Measurements from ENCODE around the gene RNF224.

The RNF224 gene

GRCh38 chr9:137194388-137194787, 32.9 kb upstream of the RNF224 start:
- Histone ChIP-seq H3K9me3 (ENCODE audit: insufficient read depth, low read depth, low read length) (no peaks in the 10 kb centered on the region), H3K27me3 (ENCODE audit: insufficient read depth, low read length) (no peaks in the 10 kb centered on the region), H3K27ac (ENCODE audit: low read length) (no peak overlapping the region), H3K9ac (ENCODE audit: low read depth, low read length) (no peak overlapping the region), H3K36me3 (ENCODE audit: insufficient read depth, low read depth, low read length) (peaks cover 4% of the 10 kb centered on the region; the same call in 1 of the 2 replicates), H3K4me3 (ENCODE audit: low read length) (no peak overlapping the region), H3K4me1 (ENCODE audit: insufficient read depth, low read length) (peaks cover 4% of the 10 kb centered on the region; the same call in 1 of the 2 replicates)

GRCh38 chr9:137194909-137195308, 32.4 kb upstream of the RNF224 start:
- H3K4me3 ChIP-seq (ENCODE audit: low read length): no peak overlapping the region
- peaks cover 4% of the 10 kb centered on the region; the same call in 1 of the 2 replicates for H3K36me3 ChIP-seq (ENCODE audit: insufficient read depth, low read depth, low read length)
- H3K27ac ChIP-seq (ENCODE audit: low read length): no peak overlapping the region
- H3K4me1 ChIP-seq (ENCODE audit: insufficient read depth, low read length): no peaks in the 10 kb centered on the region
- no peak overlapping the region for H3K9ac ChIP-seq (ENCODE audit: low read depth, low read length)
- no peaks in the 10 kb centered on the region for H3K27me3 ChIP-seq (ENCODE audit: insufficient read depth, low read length)
- no peaks in the 10 kb centered on the region for H3K9me3 ChIP-seq (ENCODE audit: insufficient read depth, low read depth, low read length)

GRCh38 chr9:137195525-137196220, 31.6 kb upstream of the RNF224 start:
- Histone ChIP-seq H3K4me1 (ENCODE audit: insufficient read depth, low read length) (no peaks in the 10 kb centered on the region), H3K36me3 (ENCODE audit: insufficient read depth, low read depth, low read length) (peaks cover 4% of the 10 kb centered on the region; the same call in 1 of the 2 replicates), H3K4me3 (ENCODE audit: low read length) (no peak overlapping the region), H3K27ac (ENCODE audit: low read length) (no peak overlapping the region), H3K9ac (ENCODE audit: low read depth, low read length) (no peak overlapping the region), H3K9me3 (ENCODE audit: insufficient read depth, low read depth, low read length) (no peaks in the 10 kb centered on the region), H3K27me3 (ENCODE audit: insufficient read depth, low read length) (no peaks in the 10 kb centered on the region)

GRCh38 chr9:137198051-137198901, 29.0 kb upstream of the RNF224 start:
- Histone ChIP-seq H3K4me3 (ENCODE audit: low read length) (no peak overlapping the region), H3K36me3 (ENCODE audit: insufficient read depth, low read depth, low read length) (no peaks in the 10 kb centered on the region), H3K27ac (ENCODE audit: low read length) (no peak overlapping the region), H3K4me1 (ENCODE audit: insufficient read depth, low read length) (0 out of 2 replicates have a peak, but pooled peaks cover 2% of the 10 kb centered on the region), H3K9me3 (ENCODE audit: insufficient read depth, low read depth, low read length) (no peaks in the 10 kb centered on the region), H3K9ac (ENCODE audit: low read depth, low read length) (no peak overlapping the region), H3K27me3 (ENCODE audit: insufficient read depth, low read length) (no peaks in the 10 kb centered on the region)

- Histone ChIP-seq H3K27me3 (ENCODE audit: insufficient read depth, low read length) (no peaks in the 10 kb centered on the region), H3K36me3 (ENCODE audit: insufficient read depth, low read depth, low read length) (no peaks in the 10 kb centered on the region), H3K4me3 (ENCODE audit: low read length) (no peak overlapping the region; the same call in 1 of the 2 replicates), H3K4me1 (ENCODE audit: insufficient read depth, low read length) (0 out of 2 replicates have a peak, but pooled peaks cover 2% of the 10 kb centered on the region), H3K9me3 (ENCODE audit: insufficient read depth, low read depth, low read length) (no peaks in the 10 kb centered on the region), H3K9ac (ENCODE audit: low read depth, low read length) (no peak overlapping the region), H3K27ac (ENCODE audit: low read length) (no peak overlapping the region)
Measured at GRCh38 chr9:137198902-137199283, 28.4 kb upstream of the RNF224 start.

GRCh38 chr9:137199411-137200121, 27.7 kb upstream of the RNF224 start:
- H3K36me3 ChIP-seq (ENCODE audit: insufficient read depth, low read depth, low read length): no peaks in the 10 kb centered on the region
- no peak overlapping the region for H3K9ac ChIP-seq (ENCODE audit: low read depth, low read length)
- no peaks in the 10 kb centered on the region for H3K9me3 ChIP-seq (ENCODE audit: insufficient read depth, low read depth, low read length)
- H3K4me3 ChIP-seq (ENCODE audit: low read length): peak overlapping the region; percentile 49; the same call in 1 of the 2 replicates
- H3K4me1 ChIP-seq (ENCODE audit: insufficient read depth, low read length): peaks cover 2% of the 10 kb centered on the region; the same call in 1 of the 2 replicates
- H3K27me3 ChIP-seq (ENCODE audit: insufficient read depth, low read length): no peaks in the 10 kb centered on the region
- no peak overlapping the region for H3K27ac ChIP-seq (ENCODE audit: low read length)

- Histone ChIP-seq H3K27ac (ENCODE audit: low read length) (peak within 1 kb of the TSS; percentile 55), H3K9ac (ENCODE audit: low read depth, low read length) (peak within 1 kb of the TSS; percentile 88), H3K4me1 (ENCODE audit: insufficient read depth, low read length) (peaks cover 2% of the 10 kb centered on the region; the same call in 1 of the 2 replicates), H3K27me3 (ENCODE audit: insufficient read depth, low read length) (no peaks in the 10 kb centered on the region), H3K4me3 (ENCODE audit: low read length) (peak within 1 kb of the TSS; percentile 87), H3K9me3 (ENCODE audit: insufficient read depth, low read depth, low read length) (no peaks in the 10 kb centered on the region), H3K36me3 (ENCODE audit: insufficient read depth, low read depth, low read length) (no peaks in the 10 kb centered on the region)
Measured at GRCh38 chr9:137200311-137201204, 26.7 kb upstream of the RNF224 start, which contains the start of gene TPRN. Gene TPRN (minus strand): TSS chr9:137200741. CDS start chr9:137200711, 30 bp downstream.

GRCh38 chr9:137201205-137201868, 26.0 kb upstream of the RNF224 start:
- Histone ChIP-seq H3K4me1 (ENCODE audit: insufficient read depth, low read length) (peaks cover 5% of the 10 kb centered on the region), H3K4me3 (ENCODE audit: low read length) (peak overlapping the region; percentile 87), H3K36me3 (ENCODE audit: insufficient read depth, low read depth, low read length) (no peaks in the 10 kb centered on the region), H3K9ac (ENCODE audit: low read depth, low read length) (peak overlapping the region; percentile 88), H3K9me3 (ENCODE audit: insufficient read depth, low read depth, low read length) (no peaks in the 10 kb centered on the region), H3K27ac (ENCODE audit: low read length) (peak overlapping the region; percentile 55), H3K27me3 (ENCODE audit: insufficient read depth, low read length) (no peaks in the 10 kb centered on the region)

GRCh38 chr9:137202966-137203365, 24.3 kb upstream of the RNF224 start:
- Histone ChIP-seq H3K27me3 (ENCODE audit: insufficient read depth, low read length) (no peaks in the 10 kb centered on the region), H3K9me3 (ENCODE audit: insufficient read depth, low read depth, low read length) (no peaks in the 10 kb centered on the region), H3K4me3 (ENCODE audit: low read length) (no peak overlapping the region), H3K27ac (ENCODE audit: low read length) (no peak overlapping the region), H3K4me1 (ENCODE audit: insufficient read depth, low read length) (peaks cover 9% of the 10 kb centered on the region), H3K9ac (ENCODE audit: low read depth, low read length) (no peak overlapping the region), H3K36me3 (ENCODE audit: insufficient read depth, low read depth, low read length) (peaks cover 10% of the 10 kb centered on the region; the same call in 1 of the 2 replicates)

- H3K4me3 ChIP-seq (ENCODE audit: low read length): peak overlapping the region; percentile 99
- peaks cover 9% of the 10 kb centered on the region for H3K4me1 ChIP-seq (ENCODE audit: insufficient read depth, low read length)
- H3K27ac ChIP-seq (ENCODE audit: low read length): no peak overlapping the region
- H3K27me3 ChIP-seq (ENCODE audit: insufficient read depth, low read length): no peaks in the 10 kb centered on the region
- H3K36me3 ChIP-seq (ENCODE audit: insufficient read depth, low read depth, low read length): peaks cover 20% of the 10 kb centered on the region; the same call in 1 of the 2 replicates
- no peaks in the 10 kb centered on the region for H3K9me3 ChIP-seq (ENCODE audit: insufficient read depth, low read depth, low read length)
- peak overlapping the region; percentile 98; the same call in 1 of the 2 replicates for H3K9ac ChIP-seq (ENCODE audit: low read depth, low read length)
Measured at GRCh38 chr9:137204731-137205125, 22.6 kb upstream of the RNF224 start.

Measured in iPS-20b (cell line).